ENCODE measurements around the gene HSPB3.
"Not testable (repeated sequence)": the region's sequence is repeated elsewhere in the genome, so short reads cannot be mapped to it uniquely, and the experiment has no call there.

HSPB3 gene

GRCh38 chr5:54457094-54457862, 1.8 kb downstream of the HSPB3 start:
- DNase-seq: peak; percentile 87

DNA sequence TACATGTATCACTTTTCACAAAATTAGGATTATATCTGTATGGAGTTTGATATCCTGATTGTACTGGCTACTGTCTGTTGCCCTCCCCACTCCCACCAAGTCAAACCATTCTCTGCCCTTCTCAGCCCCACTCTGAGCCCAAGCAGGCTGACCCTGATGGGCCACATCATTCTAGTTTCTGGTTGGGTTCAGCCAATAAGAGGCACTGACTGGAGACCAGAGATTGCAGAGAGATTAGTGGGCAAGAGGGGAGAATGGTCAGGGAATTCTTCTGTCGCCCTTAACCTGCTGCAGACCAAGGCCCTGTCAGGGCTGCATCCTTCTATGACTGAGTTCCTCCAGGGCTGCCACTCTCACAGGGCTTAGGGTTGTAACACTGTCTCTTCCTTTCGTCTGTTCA, 2.7 kb downstream of the HSPB3 start:
- DNase-seq: no peak

DNA sequence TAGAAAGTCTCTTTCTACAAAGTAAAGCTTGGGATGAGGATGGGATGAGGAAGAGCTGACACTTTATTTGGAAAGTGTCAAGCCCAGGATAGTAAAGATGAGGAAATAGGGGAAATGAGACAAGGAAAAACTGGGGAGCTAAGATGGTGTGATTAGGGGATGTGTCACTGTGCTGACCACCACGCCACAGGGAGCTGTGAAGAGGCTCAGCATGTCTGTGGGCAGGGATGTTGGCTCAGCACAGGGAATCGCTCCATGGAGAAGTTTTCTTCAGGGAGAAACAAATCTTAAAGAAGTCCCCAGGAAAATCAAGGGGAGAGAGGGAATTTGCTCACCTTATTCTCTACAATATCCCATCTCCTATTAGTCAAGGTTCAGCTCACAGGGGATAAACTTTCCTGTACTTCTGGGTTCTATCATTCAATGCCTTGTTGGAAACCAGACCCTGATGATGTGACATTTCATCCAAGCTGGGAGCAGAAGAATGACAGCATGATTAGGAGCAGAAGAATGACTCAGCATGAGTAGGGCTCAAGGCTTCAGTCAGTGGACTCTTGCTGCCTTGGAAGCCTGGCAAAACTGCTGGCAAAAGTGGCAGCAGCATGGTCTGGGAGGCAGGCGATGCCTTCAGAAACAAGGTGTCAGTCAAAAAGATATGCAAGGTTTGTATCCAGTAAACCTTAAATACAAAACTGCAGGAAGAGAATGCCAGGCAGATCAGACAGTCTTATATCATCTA, 4.9 kb downstream of the HSPB3 start:
- peak; percentile 52 for DNase-seq

- no peak for DNase-seq
Measured at GRCh38 chr5:54462281-54462680, 6.8 kb downstream of the HSPB3 start.

- no peak for DNase-seq
Measured at GRCh38 chr5:54463713-54464112, 8.2 kb downstream of the HSPB3 start.

- DNase-seq: no peak
Measured at GRCh38 chr5:54469622-54470021, 14.1 kb downstream of the HSPB3 start.

GRCh38 chr5:54470128-54470527, 14.6 kb downstream of the HSPB3 start:
- peak; percentile 74 for DNase-seq

DNA sequence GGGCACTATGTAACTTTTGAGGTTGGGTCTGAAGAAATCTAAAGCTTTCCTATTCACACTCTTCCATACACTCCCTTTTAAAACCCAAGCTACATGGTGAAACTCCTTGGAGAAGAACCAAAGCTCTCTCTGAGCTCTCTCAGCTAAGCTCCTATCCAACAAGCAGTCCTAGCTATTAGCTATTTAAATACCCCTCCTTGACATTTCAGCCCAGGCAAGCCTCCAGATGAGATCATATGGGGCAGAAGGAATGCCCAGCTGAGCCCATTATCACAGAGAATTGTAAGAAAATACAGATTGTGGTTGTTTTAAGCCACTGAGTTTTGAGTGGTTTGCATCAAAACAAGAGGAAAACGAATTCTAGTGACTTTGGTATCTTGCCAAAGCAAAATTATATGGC, 15.2 kb downstream of the HSPB3 start:
- peak; percentile 71 for DNase-seq

DNA sequence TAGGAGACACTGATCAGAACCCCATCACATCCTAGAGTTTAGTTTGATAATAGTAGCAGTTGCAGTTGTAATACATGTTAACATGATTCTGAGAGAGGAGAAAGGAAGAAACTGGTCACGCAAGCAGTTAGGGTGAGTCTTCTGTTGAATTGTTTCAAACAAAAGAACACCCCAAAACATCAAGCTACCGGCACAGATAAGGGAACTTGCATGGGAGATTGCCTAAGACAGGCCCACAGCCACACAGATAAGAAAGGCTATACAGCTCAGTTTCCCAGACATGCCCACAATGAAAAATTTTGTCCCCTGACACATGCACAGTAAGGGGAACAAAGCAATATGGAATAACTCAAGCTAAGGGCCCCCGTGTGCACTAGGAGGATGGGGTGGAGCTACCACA, 15.9 kb downstream of the HSPB3 start:
- DNase-seq: no peak

- no peak for DNase-seq
Measured at GRCh38 chr5:54476682-54477081, 21.2 kb downstream of the HSPB3 start.

GRCh38 chr5:54477941-54478478, 22.5 kb downstream of the HSPB3 start:
- DNase-seq: no peak

DNA sequence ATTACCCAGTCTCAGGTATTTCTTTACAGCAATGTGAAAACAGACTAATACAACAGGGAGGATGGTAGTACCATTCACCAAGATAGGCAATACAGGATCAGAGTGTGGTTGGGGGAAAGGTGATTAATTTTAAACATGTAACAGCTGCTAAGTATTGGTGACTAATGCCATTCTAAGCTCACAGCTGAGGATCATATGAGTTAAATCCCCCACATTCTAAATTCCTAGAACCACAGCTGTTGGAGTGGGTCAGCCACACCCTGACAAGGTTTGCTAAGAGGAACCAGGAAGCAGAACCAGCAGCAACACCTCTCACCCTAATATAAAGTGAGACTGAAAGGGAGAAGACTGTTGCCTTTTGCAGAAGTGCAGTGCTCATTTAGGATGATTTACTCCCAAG, 24.8 kb downstream of the HSPB3 start:
- peak; percentile 40 for DNase-seq

DNA sequence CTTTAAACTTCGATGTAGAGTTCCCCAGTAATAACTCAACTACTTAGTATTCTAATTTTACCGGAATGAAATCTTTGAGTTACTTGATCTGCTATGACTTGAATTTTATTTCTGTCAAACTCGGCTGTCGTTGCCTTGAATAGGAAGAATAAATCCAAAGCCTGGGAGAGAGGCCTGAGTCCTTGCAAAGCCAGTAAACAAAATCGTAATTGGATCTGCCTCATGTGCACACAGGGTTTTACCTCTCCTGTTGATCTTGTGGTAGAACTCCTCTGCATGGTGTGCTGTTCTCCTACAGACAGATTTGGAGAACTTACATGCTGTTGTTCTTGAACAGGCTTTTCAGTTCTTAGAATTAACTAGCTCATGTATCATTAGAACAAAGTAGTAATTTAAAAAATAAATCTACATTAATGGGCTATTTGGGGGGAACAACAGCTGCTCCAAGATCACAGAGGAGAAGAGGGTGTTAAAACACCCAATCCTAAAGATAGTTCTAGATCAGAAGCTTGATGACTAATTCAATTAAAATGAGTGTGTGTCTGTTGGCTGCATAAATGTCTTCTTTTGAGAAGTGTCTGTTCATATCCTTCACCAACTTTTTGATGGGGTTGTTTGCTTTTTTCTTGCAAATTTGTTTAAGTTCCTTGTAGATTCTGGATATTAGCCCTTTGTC, 28.9 kb downstream of the HSPB3 start:
- DNase-seq: no peak

DNA sequence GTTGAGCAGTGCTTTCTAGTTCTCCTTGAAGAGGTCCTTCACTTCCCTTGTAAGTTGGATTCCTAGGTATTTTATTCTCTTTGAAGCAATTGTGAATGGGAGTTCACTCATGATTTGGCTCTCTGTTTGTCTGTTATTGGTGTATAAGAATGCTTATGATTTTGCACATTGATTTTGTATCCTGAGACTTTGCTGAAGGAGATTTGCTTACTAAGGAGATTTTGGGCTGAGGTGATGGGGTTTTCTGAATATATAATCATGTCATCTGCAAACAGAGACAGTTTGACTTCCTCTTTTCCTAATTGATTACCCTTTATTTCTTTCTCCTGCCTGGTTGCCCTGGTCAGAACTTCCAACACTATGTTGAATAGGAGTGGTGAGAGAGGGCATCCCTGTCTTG, 30.2 kb downstream of the HSPB3 start:
- not testable (repeated sequence) for DNase-seq

- not testable (repeated sequence) for DNase-seq
Measured at GRCh38 chr5:54489648-54489979, 34.1 kb downstream of the HSPB3 start.

GRCh38 chr5:54491326-54491725, 35.8 kb downstream of the HSPB3 start:
- no peak for DNase-seq

DNA sequence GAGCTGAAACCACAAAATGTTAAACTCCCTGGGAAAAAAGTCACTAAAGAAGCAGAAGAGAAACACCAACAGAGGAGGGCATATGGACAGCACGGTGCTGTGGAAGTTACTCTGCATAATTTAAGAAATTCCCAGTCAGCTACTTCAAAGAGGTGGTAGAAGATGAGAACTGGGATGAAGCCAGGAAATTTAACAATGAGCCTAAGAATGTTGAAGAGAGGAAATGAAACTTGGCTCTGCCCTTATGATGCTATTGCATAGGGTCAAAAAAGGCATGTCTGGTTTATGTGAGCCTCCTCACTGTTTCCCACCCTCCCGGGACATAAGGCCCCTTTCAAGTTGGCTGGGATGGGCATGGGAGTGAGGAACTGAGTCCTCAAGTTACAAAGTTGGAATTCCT, 36.7 kb downstream of the HSPB3 start:
- no peak for DNase-seq

DNA sequence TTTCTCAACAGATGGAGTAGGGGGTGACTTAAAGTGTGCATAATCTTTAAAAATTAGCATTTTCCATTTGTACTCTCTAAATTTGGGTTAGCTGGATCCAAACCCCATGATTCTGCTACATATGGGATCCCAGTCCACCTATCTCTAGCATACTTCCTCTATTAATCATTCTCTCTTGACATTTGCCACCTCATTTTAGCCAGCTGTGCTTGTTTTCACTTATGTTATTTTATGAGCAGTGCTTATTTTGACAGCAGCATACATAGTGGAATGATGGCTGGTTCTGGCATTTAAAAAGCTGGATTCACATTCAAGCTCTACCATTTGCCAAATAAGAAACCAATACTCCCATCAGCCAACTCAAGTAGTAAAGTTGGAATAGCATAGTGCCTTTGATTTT, 39.5 kb downstream of the HSPB3 start:
- no peak for DNase-seq
